Suprapubic skin (tissue), 4 donors: ENCODE results near the gene HJURP. TPM values are rescaled to one million over a fixed set of nuclear protein-coding genes. Genes with fewer than 3 reads are reported as not detected.

Experiments used
- DNase-seq, 2 donors: peaks; one replicate each; pipeline ENCODE4 v3.0.0-alpha.2; 2019; ENCODE audit warnings: low spot score in 2 of 2
- H3K27ac ChIP-seq: fragments of 200-600 bp; sonication (generic); one replicate; pipeline ENCODE4 v1.5.1; 2019
- H3K27me3 ChIP-seq: fragments of 200-600 bp; sonication (generic); one replicate; pipeline ENCODE4 v1.5.1; 2019
- H3K36me3 ChIP-seq: fragments of 200-600 bp; sonication (generic); one replicate; pipeline ENCODE4 v1.5.1; 2019
- H3K4me1 ChIP-seq: fragments of 200-600 bp; sonication (generic); one replicate; pipeline ENCODE4 v1.5.1; 2019
- H3K4me3 ChIP-seq: fragments of 200-600 bp; sonication (generic); one replicate; pipeline ENCODE4 v1.5.1; 2019; ENCODE audit warnings: mild to moderate bottlenecking
- H3K9me3 ChIP-seq: fragments of 200-600 bp; sonication (generic); one replicate; pipeline ENCODE4 v1.5.1; 2019
- EP300 ChIP-seq: sonication (generic); formaldehyde crosslinking; IDR thresholded peaks from one replicate; pipeline ENCODE4 v1.6.1; 2017; ENCODE audit warnings: antibody characterized with exemption
- POLR2A ChIP-seq, 2 donors: fragments of 450-650 bp; IDR thresholded peaks; one replicate each; pipeline ENCODE4 v1.6.1; 2017; ENCODE audit warnings: antibody characterized with exemption in 2 of 2, mild to moderate bottlenecking in 2 of 2, moderate library complexity in 2 of 2
- POLR2AphosphoS5 ChIP-seq, 3 donors: sonication (generic); formaldehyde crosslinking; IDR thresholded peaks; one replicate each; pipeline ENCODE4 v1.6.1; 2017; ENCODE audit warnings: antibody characterized with exemption in 3 of 3
- WGBS: methylation state at CpG from one replicate; pipeline ENCODE4 v1.1.5; 2018; 5-methylcytosine and 5-hydroxymethylcytosine counted together
- total RNA-seq, 4 donors: library from RNA; depleted of rRNA; stranded (reverse); fragments of >200 nt; gene quantifications; one replicate each; pipeline ENCODE4 v1.1.0, GENCODE V29; 2016
- TF ChIP-seq, protein P1 (sequence below), 2 donors: fragments of 200-600 bp in 1 of 2; fragments of 450-650 bp in 1 of 2; sonication (generic) in 1 of 2; IDR thresholded peaks; one replicate each; pipeline ENCODE4 v1.5.1; 2016 to 2019; ENCODE audit warnings: antibody characterized with exemption in 2 of 2, mild to moderate bottlenecking in 1 of 2, moderate library complexity in 1 of 2

HJURP gene
- total RNA-seq, 4 donors from 2014 or later = 1.7 to 7.1 (median 3.9) TPM

DNA sequence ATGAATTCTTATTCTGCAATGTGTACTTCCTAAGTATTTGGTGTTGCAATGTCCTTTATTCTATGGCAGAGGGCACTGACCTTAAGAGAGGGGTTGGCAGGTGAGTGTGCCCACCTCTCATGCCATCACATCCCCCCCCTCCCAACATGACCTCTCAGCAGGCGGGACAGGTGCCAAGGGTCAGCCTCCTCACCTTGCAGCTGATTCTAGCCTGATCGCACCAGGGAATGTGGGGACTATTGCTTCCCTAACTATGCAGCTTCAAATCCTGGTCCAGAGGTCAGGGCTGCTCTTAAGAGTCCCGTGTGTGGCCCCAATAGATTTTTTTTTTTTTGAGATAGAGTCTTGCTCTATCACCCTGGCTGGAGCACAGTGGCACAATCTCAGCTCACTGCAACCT, 9.5 kb downstream of the HJURP start:
- Histone ChIP-seq H3K9me3 (no peaks in the 10 kb centered on the region), H3K4me1 (no peaks in the 10 kb centered on the region), H3K4me3 (no peak overlapping the region), H3K36me3 (no peaks in the 10 kb centered on the region), H3K27me3 (no peaks in the 10 kb centered on the region), H3K27ac (no peak overlapping the region)
- 93% methylated on average over 3 of the region's 3 CpGs for WGBS
- no peak for DNase-seq
- TF ChIP-seq POLR2AphosphoS5 (IDR thresholded peaks at IDR 0.05) = no peak
- TF ChIP-seq, protein P1, sequence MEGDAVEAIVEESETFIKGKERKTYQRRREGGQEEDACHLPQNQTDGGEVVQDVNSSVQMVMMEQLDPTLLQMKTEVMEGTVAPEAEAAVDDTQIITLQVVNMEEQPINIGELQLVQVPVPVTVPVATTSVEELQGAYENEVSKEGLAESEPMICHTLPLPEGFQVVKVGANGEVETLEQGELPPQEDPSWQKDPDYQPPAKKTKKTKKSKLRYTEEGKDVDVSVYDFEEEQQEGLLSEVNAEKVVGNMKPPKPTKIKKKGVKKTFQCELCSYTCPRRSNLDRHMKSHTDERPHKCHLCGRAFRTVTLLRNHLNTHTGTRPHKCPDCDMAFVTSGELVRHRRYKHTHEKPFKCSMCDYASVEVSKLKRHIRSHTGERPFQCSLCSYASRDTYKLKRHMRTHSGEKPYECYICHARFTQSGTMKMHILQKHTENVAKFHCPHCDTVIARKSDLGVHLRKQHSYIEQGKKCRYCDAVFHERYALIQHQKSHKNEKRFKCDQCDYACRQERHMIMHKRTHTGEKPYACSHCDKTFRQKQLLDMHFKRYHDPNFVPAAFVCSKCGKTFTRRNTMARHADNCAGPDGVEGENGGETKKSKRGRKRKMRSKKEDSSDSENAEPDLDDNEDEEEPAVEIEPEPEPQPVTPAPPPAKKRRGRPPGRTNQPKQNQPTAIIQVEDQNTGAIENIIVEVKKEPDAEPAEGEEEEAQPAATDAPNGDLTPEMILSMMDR (IDR thresholded peaks at IDR 0.05) = no peak
- no peak for TF ChIP-seq EP300
- TF ChIP-seq POLR2A (IDR thresholded peaks at IDR 0.05) = no peak

DNA sequence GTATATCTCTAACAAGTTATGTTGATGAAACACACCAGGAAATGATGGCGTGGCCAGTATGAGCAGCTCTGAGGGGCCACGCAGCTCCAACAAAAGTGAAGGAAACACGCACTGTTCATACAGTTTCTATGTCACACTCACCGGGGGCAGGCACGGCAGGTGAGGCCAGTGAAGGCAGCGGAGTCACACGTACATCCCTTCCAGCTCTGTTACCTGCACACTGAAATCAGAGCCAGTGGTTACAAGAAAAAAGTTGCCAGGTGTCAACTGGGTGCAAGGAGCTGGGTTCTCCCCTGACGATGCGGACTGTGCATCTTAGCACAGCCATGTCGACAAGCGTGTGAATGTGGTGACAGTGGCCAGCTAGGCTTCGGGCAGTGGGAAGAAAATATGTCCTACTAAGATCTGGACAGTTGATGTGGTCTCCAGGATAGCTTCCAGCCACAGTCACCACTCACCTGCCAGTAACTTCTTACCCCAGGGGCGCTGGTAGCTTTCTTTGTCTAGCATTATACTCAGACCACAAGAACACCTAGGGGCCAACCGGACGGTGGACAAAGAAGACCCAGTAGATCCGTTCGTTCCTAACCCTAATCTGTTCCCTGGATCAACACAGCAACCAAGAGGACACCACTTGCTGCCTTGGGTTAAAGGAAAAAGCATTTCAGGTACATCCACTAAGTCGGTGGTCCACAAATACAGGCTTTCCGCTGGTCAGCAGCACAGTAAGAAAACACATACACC, 10.1 kb downstream of the HJURP start:
- Histone ChIP-seq H3K9me3 (no peaks in the 10 kb centered on the region), H3K36me3 (no peaks in the 10 kb centered on the region), H3K4me3 (no peak overlapping the region), H3K27me3 (no peaks in the 10 kb centered on the region), H3K4me1 (no peaks in the 10 kb centered on the region), H3K27ac (no peak overlapping the region)
- TF ChIP-seq EP300 (no peak), POLR2A (IDR thresholded peaks at IDR 0.05) (no peak), POLR2AphosphoS5 (IDR thresholded peaks at IDR 0.05) (no peak)
- TF ChIP-seq, protein P1 (IDR thresholded peaks at IDR 0.05) = no peak
- DNase-seq = no peak
- WGBS = 88% methylated on average over 19 of the region's 19 CpGs

DNA sequence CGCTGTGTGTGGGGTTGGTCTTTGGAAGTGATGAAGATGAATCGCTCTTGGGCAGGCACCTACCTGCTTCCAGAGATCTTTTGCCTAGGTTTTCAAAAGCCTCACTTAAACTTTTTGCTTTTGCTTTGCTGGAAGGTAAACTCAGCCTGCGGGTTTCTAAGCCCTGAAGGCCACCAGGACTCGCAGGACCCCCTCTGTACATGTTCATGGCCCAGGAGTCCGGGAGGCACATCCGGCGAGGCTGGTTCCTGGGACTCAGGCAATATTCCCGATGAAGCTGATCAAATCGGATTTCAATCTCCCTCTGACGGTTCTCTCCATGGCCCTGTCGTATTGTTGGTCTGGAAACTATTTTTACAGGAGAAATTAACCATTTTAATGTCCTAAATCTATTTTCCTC, 13.2 kb downstream of the HJURP start:
- TF ChIP-seq POLR2AphosphoS5 (IDR thresholded peaks at IDR 0.05) (no peak), EP300 (no peak), POLR2A (IDR thresholded peaks at IDR 0.05) (no peak)
- TF ChIP-seq, protein P1 (IDR thresholded peaks at IDR 0.05) = no peak
- whole genome bisulfite sequencing = 90% methylated on average over 11 of the region's 11 CpGs
- H3K4me3 ChIP-seq = no peak overlapping the region

DNA sequence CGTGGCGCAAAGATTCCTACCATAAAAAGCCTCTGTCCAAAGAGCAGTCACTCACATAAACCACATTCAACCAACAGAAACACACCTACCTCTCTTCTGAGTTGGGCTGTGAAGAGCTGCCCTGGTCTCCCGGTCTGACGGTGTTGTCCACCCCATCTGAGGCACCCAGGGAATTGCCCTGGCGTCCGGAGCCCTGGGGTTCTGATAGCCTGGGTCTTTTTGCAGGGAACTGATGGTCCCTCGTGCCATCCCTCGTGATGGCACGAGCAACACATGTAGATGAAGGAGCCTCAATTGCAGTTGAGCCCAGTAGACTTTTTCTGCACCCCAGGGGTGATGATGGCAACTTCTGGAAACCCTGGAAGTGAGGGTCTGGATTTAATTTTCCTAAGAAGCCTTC, 13.8 kb downstream of the HJURP start:
- H3K9me3 ChIP-seq = no peaks in the 10 kb centered on the region
- H3K27me3 ChIP-seq = no peaks in the 10 kb centered on the region
- 96% methylated on average over 8 of the region's 9 CpGs for WGBS
- H3K27ac ChIP-seq = no peak overlapping the region
- H3K4me1 ChIP-seq = no peaks in the 10 kb centered on the region
- DNase-seq = no peak
- no peaks in the 10 kb centered on the region for H3K36me3 ChIP-seq
- H3K4me3 ChIP-seq = no peak overlapping the region
- TF ChIP-seq POLR2AphosphoS5 (IDR thresholded peaks at IDR 0.05) (no peak), EP300 (no peak), POLR2A (IDR thresholded peaks at IDR 0.05) (no peak)
- TF ChIP-seq, protein P1 (IDR thresholded peaks at IDR 0.05) = no peak

More for the DNA sequence above, 13.2 kb downstream of the HJURP start:
- DNase-seq = no peak
- no peaks in the 10 kb centered on the region for H3K9me3 ChIP-seq
- H3K4me1 ChIP-seq = no peaks in the 10 kb centered on the region
- no peak overlapping the region for H3K27ac ChIP-seq
- H3K36me3 ChIP-seq = no peaks in the 10 kb centered on the region
- no peaks in the 10 kb centered on the region for H3K27me3 ChIP-seq

DNA sequence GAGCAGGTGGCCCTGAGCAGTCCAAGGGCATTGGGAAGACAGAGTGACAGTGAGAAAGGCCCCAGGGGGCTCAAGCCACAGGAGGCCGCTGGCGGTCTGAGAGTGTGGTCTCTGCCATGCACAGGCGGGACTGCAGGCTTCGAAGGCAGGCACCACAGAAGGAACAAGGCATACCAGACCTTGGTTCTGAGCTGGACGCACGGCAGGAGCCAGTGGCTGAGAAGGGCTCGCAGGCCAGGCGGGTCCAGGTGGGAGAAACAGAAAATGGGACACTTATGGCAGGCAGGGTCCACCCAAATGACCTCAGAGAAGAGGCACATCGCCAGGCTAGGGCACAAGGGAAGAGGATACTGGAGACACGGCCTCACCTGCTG, 14.9 kb downstream of the HJURP start:
- no peaks in the 10 kb centered on the region for H3K27me3 ChIP-seq
- no peaks in the 10 kb centered on the region for H3K4me1 ChIP-seq
- 97% methylated on average over 10 of the region's 10 CpGs for whole genome bisulfite sequencing
- no peak overlapping the region for H3K27ac ChIP-seq
- no peaks in the 10 kb centered on the region for H3K36me3 ChIP-seq
- no peak for TF ChIP-seq POLR2AphosphoS5 (IDR thresholded peaks at IDR 0.05)
- TF ChIP-seq, protein P1 (IDR thresholded peaks at IDR 0.05) = no peak
- TF ChIP-seq POLR2A (IDR thresholded peaks at IDR 0.05) = no peak
- no peak for TF ChIP-seq EP300
- H3K4me3 ChIP-seq = no peak overlapping the region
- H3K9me3 ChIP-seq = no peaks in the 10 kb centered on the region
- no peak for DNase-seq
